KMS-11 (cell line): ENCODE measurements around the gene MRPS10.

Experiments
- H2AFZ ChIP-seq: fragments of 200-600 bp; sonication (generic); 2 replicates; pipeline ENCODE4 v1.6.1; 2016; ENCODE audit warnings: antibody characterized with exemption, mixed run types, low read depth
- H3K27ac ChIP-seq: fragments of 200-600 bp; sonication (generic); 2 replicates; pipeline ENCODE4 v1.6.1; 2016; ENCODE audit warnings: mild to moderate bottlenecking, mixed run types
- H3K27me3 ChIP-seq: fragments of 200-600 bp; sonication (generic); 2 replicates; pipeline ENCODE4 v1.6.1; 2017; ENCODE audit warnings: mild to moderate bottlenecking, low read depth, mixed run types, moderate library complexity; ENCODE audit not compliant: insufficient read depth
- H3K36me3 ChIP-seq: fragments of 200-600 bp; sonication (generic); 2 replicates; pipeline ENCODE4 v1.6.1; 2017; ENCODE audit warnings: mild to moderate bottlenecking, mixed run types; ENCODE audit not compliant: insufficient read depth
- H3K4me1 ChIP-seq: fragments of 200-600 bp; sonication (generic); 2 replicates; pipeline ENCODE4 v1.6.1; 2016; ENCODE audit warnings: mild to moderate bottlenecking, low read depth, mixed run types; ENCODE audit not compliant: poor library complexity, severe bottlenecking
- H3K4me2 ChIP-seq: fragments of 200-600 bp; sonication (generic); 2 replicates; pipeline ENCODE4 v1.7.0; 2016; ENCODE audit warnings: mild to moderate bottlenecking, mixed run types
- H3K4me3 ChIP-seq: fragments of 200-600 bp; sonication (generic); IDR thresholded peaks from 2 replicates; pipeline ENCODE4 v1.6.1; 2017; ENCODE audit warnings: low read depth, low read length, mixed read lengths; ENCODE audit not compliant: insufficient read depth
- H3K79me2 ChIP-seq: fragments of 200-600 bp; sonication (generic); 2 replicates; pipeline ENCODE4 v1.6.1; 2016; ENCODE audit warnings: low read depth, mixed run types; ENCODE audit not compliant: insufficient read depth
- H3K9ac ChIP-seq: fragments of 200-600 bp; sonication (generic); 2 replicates; pipeline ENCODE4 v1.6.1; 2016; ENCODE audit warnings: mild to moderate bottlenecking, mixed run types
- H4K20me1 ChIP-seq: fragments of 200-600 bp; sonication (generic); 2 replicates; pipeline ENCODE4 v1.6.1; 2016; ENCODE audit warnings: mild to moderate bottlenecking, mixed run types; ENCODE audit not compliant: insufficient read depth
- CTCF ChIP-seq: fragments of 200-600 bp; sonication (generic); conservative IDR thresholded peaks from 2 replicates; pipeline ENCODE4 v1.6.1; 2017; ENCODE audit warnings: low read depth, mild to moderate bottlenecking, antibody characterized with exemption, low read length, moderate library complexity, mixed read lengths

Gene MRPS10

GRCh38 chr6:42226645-42227143 lies 9.0 kb upstream of the MRPS10 start:
- Histone ChIP-seq H3K4me3 (no peak overlapping the region), H3K36me3 (no peaks in the 10 kb centered on the region), H3K27ac (no peak overlapping the region), H3K4me1 (no peaks in the 10 kb centered on the region), H4K20me1 (no peaks in the 10 kb centered on the region), H3K9ac (no peak overlapping the region), H3K27me3 (no peaks in the 10 kb centered on the region), H3K79me2 (no peaks in the 10 kb centered on the region), H2AFZ (no peak overlapping the region), H3K4me2 (no peak overlapping the region)
- no peak for TF ChIP-seq CTCF

- Histone ChIP-seq H3K4me3 (no peak overlapping the region), H3K27me3 (no peaks in the 10 kb centered on the region), H3K4me2 (no peak overlapping the region), H3K27ac (no peak overlapping the region), H3K4me1 (no peaks in the 10 kb centered on the region), H3K36me3 (no peaks in the 10 kb centered on the region), H3K79me2 (no peaks in the 10 kb centered on the region), H4K20me1 (no peaks in the 10 kb centered on the region), H3K9ac (no peak overlapping the region), H2AFZ (no peak overlapping the region)
- TF ChIP-seq CTCF, result no peak
Measured at GRCh38 chr6:42226161-42226611, 8.5 kb upstream of the MRPS10 start.

- H3K9ac ChIP-seq, result no peak overlapping the region
- TF ChIP-seq CTCF, result no peak
- H3K4me1 ChIP-seq, result no peaks in the 10 kb centered on the region
- no peak overlapping the region for H2AFZ ChIP-seq
- H3K27me3 ChIP-seq, result no peaks in the 10 kb centered on the region
- H4K20me1 ChIP-seq, result no peaks in the 10 kb centered on the region
- no peak overlapping the region for H3K4me2 ChIP-seq
- H3K79me2 ChIP-seq, result no peaks in the 10 kb centered on the region
- H3K36me3 ChIP-seq, result no peaks in the 10 kb centered on the region
- H3K4me3 ChIP-seq, result no peak overlapping the region
- no peak overlapping the region for H3K27ac ChIP-seq
Measured at GRCh38 chr6:42225419-42225818, 7.8 kb upstream of the MRPS10 start.

GRCh38 chr6:42225029-42225339 lies 7.3 kb upstream of the MRPS10 start:
- H2AFZ ChIP-seq, result no peak overlapping the region
- no peaks in the 10 kb centered on the region for H4K20me1 ChIP-seq
- no peaks in the 10 kb centered on the region for H3K4me1 ChIP-seq
- no peak overlapping the region for H3K9ac ChIP-seq
- no peaks in the 10 kb centered on the region for H3K27me3 ChIP-seq
- no peak overlapping the region for H3K4me2 ChIP-seq
- no peak overlapping the region for H3K27ac ChIP-seq
- no peak overlapping the region for H3K4me3 ChIP-seq
- H3K79me2 ChIP-seq, result no peaks in the 10 kb centered on the region
- no peak for TF ChIP-seq CTCF
- H3K36me3 ChIP-seq, result no peaks in the 10 kb centered on the region
